Astrocyte (in vitro differentiated cells and primary cell): ENCODE measurements around the gene HOXC11. TPM values are rescaled to one million over a fixed set of nuclear protein-coding genes. Genes with fewer than 3 reads are reported as not detected.

Experiments used
- DNase-seq: peaks from one replicate; pipeline ENCODE4 v3.0.0-alpha.2; 2010; ENCODE audit warnings: low read depth
- FAIRE-seq: peaks from 2 replicates; lab custom pipeline; 2011; peaks lifted over from hg19 to GRCh38; lab: Jason Lieb, UNC
- H2AFZ ChIP-seq: 2 replicates; pipeline ENCODE4 v1.6.0; 2012; ENCODE audit warnings: low read depth, low read length, inconsistent platforms
- H3K27ac ChIP-seq: 2 replicates; pipeline ENCODE4 v1.5.1; 2011; ENCODE audit warnings: low read depth, low read length, inconsistent platforms
- H3K27me3 ChIP-seq: 2 replicates; pipeline ENCODE4 v1.6.0; 2011; ENCODE audit warnings: low read length, inconsistent platforms; ENCODE audit not compliant: insufficient read depth
- H3K36me3 ChIP-seq: 2 replicates; pipeline ENCODE4 v1.5.1; 2011; ENCODE audit warnings: low read length, inconsistent platforms; ENCODE audit not compliant: insufficient read depth
- H3K4me1 ChIP-seq: 2 replicates; pipeline ENCODE4 v1.5.1; 2011; ENCODE audit warnings: low read length, inconsistent platforms; ENCODE audit not compliant: insufficient read depth
- H3K4me2 ChIP-seq: 2 replicates; pipeline ENCODE4 v1.6.0; 2012; ENCODE audit warnings: low read length, inconsistent platforms
- H3K4me3 ChIP-seq: 2 replicates; pipeline ENCODE4 v1.5.1; 2011; ENCODE audit warnings: low read depth, mild to moderate bottlenecking, low read length, inconsistent platforms; ENCODE audit not compliant: insufficient read depth
- H3K79me2 ChIP-seq: 2 replicates; pipeline ENCODE4 v1.6.0; 2012; ENCODE audit warnings: mild to moderate bottlenecking, low read length, inconsistent platforms; ENCODE audit not compliant: insufficient read depth
- H3K9ac ChIP-seq: 2 replicates; pipeline ENCODE4 v1.6.0; 2012; ENCODE audit warnings: mild to moderate bottlenecking, low read length, inconsistent platforms
- H3K9me3 ChIP-seq: 2 replicates; pipeline ENCODE4 v1.5.1; 2012; ENCODE audit warnings: low read depth, mild to moderate bottlenecking, low read length, inconsistent platforms; ENCODE audit not compliant: insufficient read depth
- H4K20me1 ChIP-seq: 2 replicates; pipeline ENCODE4 v1.6.0; 2012; ENCODE audit warnings: low read length, inconsistent platforms; ENCODE audit not compliant: insufficient read depth
- H3K27ac Mint-ChIP-seq: one replicate; pipeline ENCODE4 v1.8.0; 2021; ENCODE audit warnings: mild to moderate bottlenecking, mixed read lengths; ENCODE audit not compliant: unreplicated experiment
- H3K27me3 Mint-ChIP-seq: one replicate; pipeline ENCODE4 v1.8.0; 2021; ENCODE audit warnings: low read depth, mixed read lengths; ENCODE audit not compliant: unreplicated experiment
- H3K36me3 Mint-ChIP-seq: one replicate; pipeline ENCODE4 v1.8.0; 2021; ENCODE audit warnings: low read depth, mixed read lengths; ENCODE audit not compliant: unreplicated experiment
- H3K4me1 Mint-ChIP-seq: one replicate; pipeline ENCODE4 v1.8.0; 2021; ENCODE audit warnings: low read depth, mixed read lengths; ENCODE audit not compliant: unreplicated experiment
- H3K4me3 Mint-ChIP-seq: one replicate; pipeline ENCODE4 v1.8.0; 2021; ENCODE audit warnings: mild to moderate bottlenecking, moderate library complexity, mixed read lengths; ENCODE audit not compliant: unreplicated experiment
- H3K9me3 Mint-ChIP-seq: one replicate; pipeline ENCODE4 v1.8.0; 2021; ENCODE audit warnings: mild to moderate bottlenecking, mixed read lengths; ENCODE audit not compliant: unreplicated experiment
- CTCF ChIP-seq: IDR thresholded peaks from 2 replicates; pipeline ENCODE4 v1.5.1; 2011; ENCODE audit warnings: low read depth, mild to moderate bottlenecking, inconsistent platforms, low read length, moderate library complexity; ENCODE audit not compliant: insufficient read depth
- EZH2 ChIP-seq: IDR thresholded peaks from 2 replicates; pipeline ENCODE4 v1.6.1; 2012; ENCODE audit warnings: mild to moderate bottlenecking, low read length, inconsistent platforms; ENCODE audit not compliant: insufficient read depth
- total RNA-seq: library from RNA; stranded (reverse); gene quantifications from 2 replicates; pipeline ENCODE4 v1.2.1, GENCODE V29; 2021

Gene HOXC11
- total RNA-seq, 1 donor from 2014 or later, result not detected

GRCh38 chr12:53948650-53949593, 24.0 kb upstream of the HOXC11 start:
- Histone ChIP-seq H3K4me2 (no peak overlapping the region), H4K20me1 (peaks cover 4% of the 10 kb centered on the region), H3K9ac (no peak overlapping the region), H2AFZ (no peak overlapping the region), H3K36me3 (no peaks in the 10 kb centered on the region), H3K79me2 (no peaks in the 10 kb centered on the region), H3K4me3 (no peak overlapping the region), H3K4me1 (no peaks in the 10 kb centered on the region), H3K9me3 (no peaks in the 10 kb centered on the region), H3K27ac (no peak overlapping the region), H3K27me3 (peaks cover 93% of the 10 kb centered on the region)
- Mint-ChIP-seq H3K27ac (no peak overlapping the region), H3K4me1 (no peaks in the 10 kb centered on the region), H3K9me3 (peaks cover 15% of the 10 kb centered on the region), H3K27me3 (peaks cover 93% of the 10 kb centered on the region), H3K4me3 (no peak overlapping the region), H3K36me3 (no peaks in the 10 kb centered on the region)
- no peak for FAIRE-seq
- TF ChIP-seq EZH2, result no peak
- TF ChIP-seq CTCF, result no peak
- DNase-seq, result no peak

GRCh38 chr12:53949631-53950436, 23.1 kb upstream of the HOXC11 start:
- H3K4me3 Mint-ChIP-seq, result no peak overlapping the region
- TF ChIP-seq EZH2, result no peak
- no peak for TF ChIP-seq CTCF
- FAIRE-seq (no peak), DNase-seq (no peak)
- H3K36me3 ChIP-seq, result no peaks in the 10 kb centered on the region
- no peak overlapping the region for H3K9ac ChIP-seq
- peaks cover 91% of the 10 kb centered on the region for H3K27me3 Mint-ChIP-seq
- H3K4me2 ChIP-seq, result no peak overlapping the region
- no peak overlapping the region for H3K4me3 ChIP-seq
- peaks cover 4% of the 10 kb centered on the region for H4K20me1 ChIP-seq
- no peaks in the 10 kb centered on the region for H3K4me1 Mint-ChIP-seq
- H3K4me1 ChIP-seq, result no peaks in the 10 kb centered on the region
- peaks cover 22% of the 10 kb centered on the region for H3K9me3 Mint-ChIP-seq
- H3K27ac ChIP-seq, result no peak overlapping the region
- no peak overlapping the region for H3K27ac Mint-ChIP-seq
- H3K27me3 ChIP-seq, result peaks cover 93% of the 10 kb centered on the region
- H3K79me2 ChIP-seq, result no peaks in the 10 kb centered on the region
- no peak overlapping the region for H2AFZ ChIP-seq
- H3K36me3 Mint-ChIP-seq, result no peaks in the 10 kb centered on the region
- H3K9me3 ChIP-seq, result no peaks in the 10 kb centered on the region
